Measurements from ENCODE around the gene ABI3BP.

The ABI3BP gene

DNA sequence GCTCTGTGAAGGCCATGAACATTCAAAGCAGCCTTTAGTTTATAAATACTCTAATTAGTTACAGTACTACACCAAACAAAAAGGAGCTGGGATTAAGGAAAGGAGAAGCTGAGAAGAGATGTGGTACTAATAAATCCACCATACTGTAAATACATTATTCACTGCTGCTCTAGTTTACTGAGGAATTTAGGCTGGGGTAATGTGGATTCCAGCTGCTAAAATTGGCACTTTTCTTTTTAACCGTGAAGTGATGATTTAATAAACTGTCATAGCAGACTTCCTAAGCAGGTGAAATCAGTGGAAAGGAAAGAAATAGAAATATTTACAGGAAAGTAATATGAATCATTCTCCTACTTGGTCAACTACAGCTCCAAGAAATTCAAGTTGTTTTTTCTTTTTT is 195.2 kb downstream of the ABI3BP start:
- no peaks in the 10 kb centered on the region for H3K27me3 Mint-ChIP-seq (ENCODE audit: low read depth)
- no peaks in the 10 kb centered on the region for H3K9me3 Mint-ChIP-seq
- H3K36me3 Mint-ChIP-seq (ENCODE audit: low read depth): no peaks in the 10 kb centered on the region
- H3K4me3 Mint-ChIP-seq: no peak overlapping the region
- peaks cover 16% of the 10 kb centered on the region for H3K4me1 Mint-ChIP-seq
- peak overlapping the region in 2 of 3 experiments; percentile 59 to 70 for H3K27ac Mint-ChIP-seq
- TF ChIP-seq, protein P1, sequence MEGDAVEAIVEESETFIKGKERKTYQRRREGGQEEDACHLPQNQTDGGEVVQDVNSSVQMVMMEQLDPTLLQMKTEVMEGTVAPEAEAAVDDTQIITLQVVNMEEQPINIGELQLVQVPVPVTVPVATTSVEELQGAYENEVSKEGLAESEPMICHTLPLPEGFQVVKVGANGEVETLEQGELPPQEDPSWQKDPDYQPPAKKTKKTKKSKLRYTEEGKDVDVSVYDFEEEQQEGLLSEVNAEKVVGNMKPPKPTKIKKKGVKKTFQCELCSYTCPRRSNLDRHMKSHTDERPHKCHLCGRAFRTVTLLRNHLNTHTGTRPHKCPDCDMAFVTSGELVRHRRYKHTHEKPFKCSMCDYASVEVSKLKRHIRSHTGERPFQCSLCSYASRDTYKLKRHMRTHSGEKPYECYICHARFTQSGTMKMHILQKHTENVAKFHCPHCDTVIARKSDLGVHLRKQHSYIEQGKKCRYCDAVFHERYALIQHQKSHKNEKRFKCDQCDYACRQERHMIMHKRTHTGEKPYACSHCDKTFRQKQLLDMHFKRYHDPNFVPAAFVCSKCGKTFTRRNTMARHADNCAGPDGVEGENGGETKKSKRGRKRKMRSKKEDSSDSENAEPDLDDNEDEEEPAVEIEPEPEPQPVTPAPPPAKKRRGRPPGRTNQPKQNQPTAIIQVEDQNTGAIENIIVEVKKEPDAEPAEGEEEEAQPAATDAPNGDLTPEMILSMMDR (IDR thresholded peaks at IDR 0.05; ENCODE audit: unreplicated experiment in 3 of 3): no peak

DNA sequence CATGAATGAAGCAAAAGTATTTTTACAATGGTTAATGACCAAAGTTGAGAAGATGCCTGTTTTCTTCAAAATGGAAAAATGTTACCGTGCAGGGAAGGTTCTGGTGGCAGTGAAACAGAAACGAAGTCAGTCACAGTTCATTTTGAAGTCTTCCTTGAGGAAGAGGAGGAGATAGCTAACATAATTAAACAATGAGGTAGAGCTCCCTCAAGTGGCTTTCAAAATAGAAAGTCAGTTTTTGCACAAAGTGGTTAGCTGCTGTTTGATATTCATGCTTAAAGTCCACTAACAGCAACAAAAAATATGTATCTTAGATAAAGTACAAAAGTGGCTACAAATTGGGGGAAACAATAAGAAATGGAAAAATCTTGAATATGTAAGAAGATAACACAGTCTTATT is 196.7 kb downstream of the ABI3BP start:
- TF ChIP-seq, protein P1 (IDR thresholded peaks at IDR 0.05; ENCODE audit: unreplicated experiment in 3 of 3): peak in 2 of 3 experiments; percentile 16 to 31
- Mint-ChIP-seq H3K36me3 (ENCODE audit: low read depth) (no peaks in the 10 kb centered on the region), H3K4me1 (peaks cover 13% of the 10 kb centered on the region), H3K27ac (peak overlapping the region in 2 of 3 experiments; percentile 6 to 12), H3K27me3 (ENCODE audit: low read depth) (no peaks in the 10 kb centered on the region), H3K4me3 (no peak overlapping the region), H3K9me3 (no peaks in the 10 kb centered on the region)

DNA sequence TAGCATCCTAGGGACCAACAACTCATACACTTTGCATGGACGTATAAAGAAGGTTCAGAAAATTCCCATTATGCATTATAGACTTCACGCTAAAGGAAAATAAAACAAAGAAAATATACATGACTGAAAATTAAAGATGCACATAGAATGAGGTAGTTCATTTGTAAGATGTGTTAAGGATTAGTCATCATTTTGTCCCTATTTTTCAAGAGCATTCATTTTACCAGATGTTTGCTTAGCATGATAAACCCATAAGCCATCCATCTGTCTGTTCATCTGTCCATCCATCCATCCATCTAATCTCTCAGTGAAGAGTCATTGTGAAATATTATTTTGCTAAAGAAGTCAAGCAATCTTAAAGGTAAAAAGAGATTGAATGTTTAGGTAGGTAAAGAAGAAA is 203.6 kb downstream of the ABI3BP start:
- Mint-ChIP-seq H3K36me3 (ENCODE audit: low read depth) (no peaks in the 10 kb centered on the region), H3K9me3 (peaks cover 2% of the 10 kb centered on the region), H3K4me1 (no peaks in the 10 kb centered on the region), H3K27me3 (ENCODE audit: low read depth) (no peaks in the 10 kb centered on the region), H3K27ac (no peak overlapping the region), H3K4me3 (no peak overlapping the region)
- TF ChIP-seq, protein P1 (IDR thresholded peaks at IDR 0.05; ENCODE audit: unreplicated experiment in 3 of 3): no peak

DNA sequence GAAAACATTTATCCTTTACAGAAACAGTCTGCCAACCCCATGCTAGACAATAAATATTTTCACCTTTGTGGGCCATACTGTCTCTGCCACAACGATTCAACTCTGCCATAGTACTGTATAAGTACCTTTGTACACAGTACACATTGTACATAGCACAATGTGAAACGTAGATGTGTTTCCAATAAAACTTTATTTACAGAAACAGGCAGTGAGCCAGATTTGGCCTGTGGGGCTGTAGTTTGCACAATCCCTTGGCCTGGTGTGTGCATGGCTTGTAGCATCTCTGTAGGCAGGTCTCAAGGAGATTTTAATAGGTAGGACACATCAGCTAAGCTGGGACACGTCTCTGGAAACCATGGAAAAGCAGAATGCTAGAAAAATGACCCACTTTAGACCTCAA is 209.6 kb downstream of the ABI3BP start:
- Mint-ChIP-seq H3K36me3 (ENCODE audit: low read depth) (no peaks in the 10 kb centered on the region), H3K27me3 (ENCODE audit: low read depth) (no peaks in the 10 kb centered on the region), H3K4me3 (no peak overlapping the region), H3K4me1 (peaks cover 36% of the 10 kb centered on the region), H3K27ac (peak overlapping the region in 1 of 3 experiments; percentile 94), H3K9me3 (peaks cover 5% of the 10 kb centered on the region)
- TF ChIP-seq, protein P1 (IDR thresholded peaks at IDR 0.05; ENCODE audit: unreplicated experiment in 3 of 3): no peak

DNA sequence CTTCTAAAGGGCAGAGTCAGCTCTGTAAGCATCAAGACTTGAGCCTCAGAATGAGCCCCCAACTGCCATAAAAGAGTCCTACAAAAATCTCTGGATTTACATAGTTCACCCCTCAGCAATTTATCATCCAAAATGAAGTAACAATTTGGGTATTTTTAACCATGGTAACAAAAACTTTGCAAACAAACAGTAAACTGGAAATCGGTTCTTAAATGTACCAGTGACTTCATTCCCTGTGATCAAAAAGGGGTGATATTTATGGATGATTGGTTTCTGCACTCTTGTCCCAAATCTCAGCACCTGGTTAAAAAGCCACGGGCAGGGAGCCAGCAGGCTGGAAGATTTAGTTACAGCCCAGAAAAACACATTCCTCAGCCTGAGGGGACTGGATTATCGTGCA is 210.3 kb downstream of the ABI3BP start:
- peak overlapping the region; percentile 69 to 94 (median 76) for H3K27ac Mint-ChIP-seq
- H3K4me3 Mint-ChIP-seq: no peak overlapping the region
- no peaks in the 10 kb centered on the region for H3K27me3 Mint-ChIP-seq (ENCODE audit: low read depth)

DNA sequence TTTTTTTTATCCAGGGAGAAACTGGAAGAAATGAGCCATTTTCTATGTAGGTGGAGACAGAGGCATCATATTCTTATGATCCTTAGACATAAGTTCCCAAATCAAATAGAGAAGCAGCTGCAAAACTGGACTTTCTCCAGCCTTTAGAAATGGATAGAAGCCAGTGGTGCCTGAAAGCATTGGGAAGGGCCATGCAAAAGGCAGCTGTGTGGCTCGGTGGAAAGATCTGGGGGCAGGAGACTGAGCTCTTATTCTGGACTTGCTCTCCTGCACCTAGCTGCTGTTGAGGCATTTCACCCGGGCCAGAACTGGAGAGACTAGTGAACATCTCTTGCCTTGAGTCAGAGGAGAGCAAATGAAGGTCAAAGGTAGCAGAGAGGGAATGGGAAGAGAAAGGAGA is 210.9 kb downstream of the ABI3BP start:
- Mint-ChIP-seq H3K9me3 (peaks cover 5% of the 10 kb centered on the region), H3K27me3 (ENCODE audit: low read depth) (no peaks in the 10 kb centered on the region), H3K27ac (peak overlapping the region; percentile 13 to 94 (median 71)), H3K4me1 (peaks cover 36% of the 10 kb centered on the region), H3K36me3 (ENCODE audit: low read depth) (no peaks in the 10 kb centered on the region), H3K4me3 (peak overlapping the region in 1 of 3 experiments; percentile 16)
- TF ChIP-seq, protein P1 (IDR thresholded peaks at IDR 0.05; ENCODE audit: unreplicated experiment in 3 of 3): no peak

More for the DNA sequence above, 210.3 kb downstream of the ABI3BP start:
- no peaks in the 10 kb centered on the region for H3K36me3 Mint-ChIP-seq (ENCODE audit: low read depth)
- H3K9me3 Mint-ChIP-seq: peaks cover 5% of the 10 kb centered on the region
- TF ChIP-seq, protein P1 (IDR thresholded peaks at IDR 0.05; ENCODE audit: unreplicated experiment in 3 of 3): no peak
- H3K4me1 Mint-ChIP-seq: peaks cover 36% of the 10 kb centered on the region
